SK-N-SH (cell line): ENCODE data around the gene TXNRD2. TPM values are rescaled to one million over a fixed set of nuclear protein-coding genes. Genes with fewer than 3 reads are reported as not detected.
A peak's percentile ranks its signal among the peaks of the same experiment; 100 is the strongest.

Experiments used
- CTCF ChIA-PET: fragments of 300-600, 350-600 bp; formaldehyde crosslinking; extraction: SDS; loops from one replicate; lab custom pipeline; 2021; lab: Yijun Ruan, JAX
- POLR2A ChIA-PET: fragments of 350-600 bp; sonication (Branson Sonifier 250); formaldehyde crosslinking; extraction: SDS; loops from one replicate; lab custom pipeline; 2020; ENCODE audit warnings: antibody characterized with exemption, inconsistent platforms; lab: Yijun Ruan, JAX
- DNase-seq: peaks from one replicate; pipeline ENCODE4 v3.0.0; 2012
- H2AFZ ChIP-seq: fragments of 200-600 bp; sonication (generic); 2 replicates; pipeline ENCODE4 v1.8.1; 2016; ENCODE audit warnings: antibody characterized with exemption, mild to moderate bottlenecking, low read depth
- H3F3A ChIP-seq: fragments of 200-600 bp; sonication (generic); replicated peaks from 2 replicates; pipeline ENCODE3; 2016; ENCODE audit warnings: antibody characterized with exemption, mild to moderate bottlenecking; ENCODE audit not compliant: insufficient read depth
- H3K27ac ChIP-seq, 2 experiments: fragments of 200-500 bp in 1 of 2; fragments of 200-600 bp in 1 of 2; sonication (Bioruptor generic) in 1 of 2; sonication (generic), shearing (Covaris generic) in 1 of 2; 2 replicates each; pipeline versions ENCODE4 v1.5.1 to v1.6.1; 2014 to 2016; ENCODE audit warnings: low read depth in 2 of 2, inconsistent platforms in 1 of 2, low read length in 1 of 2, mild to moderate bottlenecking in 1 of 2, mixed read lengths in 1 of 2
- H3K27me3 ChIP-seq: fragments of 200-600 bp; sonication (generic), shearing (Covaris generic); 2 replicates; pipeline ENCODE4 v1.6.1; 2016; ENCODE audit warnings: mixed run types; ENCODE audit not compliant: insufficient read depth
- H3K36me3 ChIP-seq, 2 experiments: fragments of 200-500 bp in 1 of 2; fragments of 200-600 bp in 1 of 2; sonication (Bioruptor generic) in 1 of 2; sonication (generic) in 1 of 2; replicated peaks in 1 of 2; 2 replicates each; pipeline versions ENCODE3 to v1.5.1; 2014 to 2016; ENCODE audit warnings: low read length in 1 of 2, mild to moderate bottlenecking in 1 of 2; ENCODE audit not compliant: insufficient read depth in 2 of 2, control insufficient read depth in 1 of 2
- H3K4me1 ChIP-seq, 2 experiments: fragments of 200-500 bp in 1 of 2; fragments of 200-600 bp in 1 of 2; sonication (Bioruptor generic) in 1 of 2; sonication (generic), shearing (Covaris generic) in 1 of 2; 2 replicates each; pipeline versions ENCODE4 v1.5.1 to v1.6.1; 2014 to 2016; ENCODE audit warnings: low read depth in 1 of 2, low read length in 1 of 2, mixed run types in 1 of 2; ENCODE audit not compliant: insufficient read depth in 2 of 2, control insufficient read depth in 1 of 2
- H3K4me2 ChIP-seq: fragments of 200-600 bp; sonication (generic), shearing (Covaris generic); 2 replicates; pipeline ENCODE4 v1.6.1; 2017; ENCODE audit warnings: mixed run types
- H3K4me3 ChIP-seq, 2 experiments: fragments of 200-500 bp in 1 of 2; fragments of 200-600 bp in 1 of 2; sonication (Bioruptor generic) in 1 of 2; sonication (generic), shearing (Covaris generic) in 1 of 2; 2 replicates each; pipeline versions ENCODE4 v1.5.1 to v1.8.1; 2014 to 2016; ENCODE audit warnings: low read depth in 2 of 2, inconsistent platforms in 1 of 2, low read length in 1 of 2, mild to moderate bottlenecking in 1 of 2, mixed read lengths in 1 of 2, moderate library complexity in 1 of 2
- H3K79me2 ChIP-seq: fragments of 200-600 bp; sonication (generic); 2 replicates; pipeline ENCODE4 v1.8.1; 2017; ENCODE audit warnings: mild to moderate bottlenecking; ENCODE audit not compliant: insufficient read depth
- H3K9ac ChIP-seq: fragments of 200-600 bp; sonication (generic); 2 replicates; pipeline ENCODE4 v1.6.1; 2017; ENCODE audit warnings: mixed run types
- H3K9me2 ChIP-seq: fragments of 200-600 bp; sonication (generic); 2 replicates; pipeline ENCODE4 v1.6.1; 2017; ENCODE audit warnings: mixed run types
- H3K9me3 ChIP-seq: fragments of 200-600 bp; sonication (generic); 2 replicates; pipeline ENCODE4 v1.6.1; 2017; ENCODE audit warnings: mixed run types, mild to moderate bottlenecking, moderate library complexity
- H4K20me1 ChIP-seq: fragments of 200-600 bp; sonication (generic); 2 replicates; pipeline ENCODE4 v1.6.1; 2017; ENCODE audit warnings: mild to moderate bottlenecking, mixed run types; ENCODE audit not compliant: insufficient read depth
- EZH2phosphoT487 ChIP-seq: fragments of 200-600 bp; sonication (generic); IDR thresholded peaks from 2 replicates; pipeline ENCODE4 v1.6.1; 2017; ENCODE audit warnings: low read depth, mixed run types, mild to moderate bottlenecking, antibody characterized with exemption, moderate library complexity, borderline replicate concordance
- FOSL2 ChIP-seq: IDR thresholded peaks from 2 replicates; pipeline ENCODE4 v1.4.0; 2012; ENCODE audit warnings: low read depth, mild to moderate bottlenecking, moderate library complexity, borderline replicate concordance
- GABPA ChIP-seq: IDR thresholded peaks from 2 replicates; pipeline ENCODE4 v1.4.0; 2012; ENCODE audit warnings: low read depth, mild to moderate bottlenecking
- JUND ChIP-seq: IDR thresholded peaks from 2 replicates; pipeline ENCODE4 v1.4.0; 2012
- NFIC ChIP-seq: IDR thresholded peaks from 2 replicates; pipeline ENCODE4 v1.4.0; 2012; ENCODE audit warnings: borderline replicate concordance
- PBX3 ChIP-seq: IDR thresholded peaks from 2 replicates; pipeline ENCODE4; 2012
- SIN3A ChIP-seq: IDR thresholded peaks from 2 replicates; pipeline ENCODE4 v1.6.1; 2012; ENCODE audit warnings: low read depth, mild to moderate bottlenecking, low read length, moderate library complexity, borderline replicate concordance
- WGBS: methylation state at CpG from one replicate; pipeline ENCODE4 v1.1.6; 2017; ENCODE audit warnings: low lambda C conversion rate; 5-methylcytosine and 5-hydroxymethylcytosine counted together
- polyA plus RNA-seq, 3 experiments: library from polyadenylated mRNA; depleted of rRNA; stranded (reverse); fragments of >200 nt; gene quantifications; 2 replicates each; pipeline ENCODE4 v1.2.3, GENCODE V29; 2012
- TF ChIP-seq, protein P1 (sequence below): IDR thresholded peaks from 2 replicates; pipeline ENCODE4 v1.4.0; 2012; ENCODE audit warnings: low read depth, borderline replicate concordance

Gene TXNRD2
- polyA plus RNA-seq, 1 of the 3 experiments (the other 2 are of a cell fraction), result 34.7 TPM

DNA sequence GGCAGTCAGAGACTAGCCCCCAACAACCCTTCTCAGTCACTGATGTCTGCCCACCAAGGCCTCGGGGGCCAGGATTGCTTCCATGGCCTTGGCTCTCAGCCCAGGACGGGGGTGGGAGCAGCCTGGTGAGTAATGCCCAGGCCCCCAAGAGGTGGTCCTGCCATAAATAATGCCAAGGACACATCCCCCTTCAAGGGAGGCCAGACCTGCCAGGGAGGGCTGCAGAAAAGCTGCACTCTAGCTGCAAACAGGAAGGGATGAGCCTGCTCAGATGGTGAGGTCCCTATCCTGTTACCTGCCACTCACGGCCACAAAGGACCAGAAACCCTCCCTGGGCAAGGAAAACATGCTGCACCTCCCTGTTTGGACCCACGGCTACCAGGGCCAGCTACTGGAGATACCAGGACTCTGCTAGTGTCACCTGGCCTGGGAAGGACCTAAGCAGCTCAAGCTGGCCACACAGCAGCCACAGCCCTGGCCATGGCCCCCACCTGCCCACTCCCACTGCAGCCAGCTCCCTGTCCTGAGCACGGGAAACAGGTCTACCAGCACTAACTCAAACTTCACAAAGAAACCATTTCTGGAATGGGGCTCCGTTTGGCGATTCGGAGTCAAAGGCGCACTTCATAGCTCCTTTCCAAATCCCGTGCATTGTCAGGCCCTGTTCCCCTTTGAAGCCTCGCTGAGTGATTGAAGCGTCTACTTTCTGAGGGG, 99.1 kb downstream of the TXNRD2 start:
- 83% methylated on average over 10 of the region's 12 CpGs for WGBS
- H3K9me2 ChIP-seq, result no peaks in the 10 kb centered on the region
- H3K27me3 ChIP-seq, result no peaks in the 10 kb centered on the region
- no peaks in the 10 kb centered on the region for H4K20me1 ChIP-seq
- H3K9me3 ChIP-seq, result no peaks in the 10 kb centered on the region
- H3K9ac ChIP-seq, result no peak overlapping the region
- CTCF ChIA-PET, result interaction anchor here (0.6 to 1.7 kb wide), 9 partner anchors 10 to 237 kb away, joined by 3 to 5 read pairs (median 3); partner anchors contain the start of genes GNB1L and RTL10
- peak overlapping the region; percentile 23; the same call in 1 of the 2 replicates for H3K4me2 ChIP-seq
- H3K4me3 ChIP-seq, result no peak overlapping the region
- no peak for TF ChIP-seq JUND
- 0 out of 2 replicates have a peak, but pooled peaks have one; percentile 14 for TF ChIP-seq PBX3
- peak; percentile 26; the same call in 1 of the 2 replicates for TF ChIP-seq NFIC
- TF ChIP-seq GABPA, result no peak
- TF ChIP-seq, all 33 proteins: peak for 2
- peaks cover 25% of the 10 kb centered on the region for H3F3A ChIP-seq
- peak overlapping the region in 1 of 2 experiments; percentile 23; a peak in 1 of 4 replicates for H3K27ac ChIP-seq
- H3K4me1 ChIP-seq, result peaks cover 26 to 44% of the 10 kb centered on the region in 2 experiments; a peak in 3 of 4 replicates
- peak; percentile 60 for DNase-seq
- POLR2A ChIA-PET, result no interaction called here
- peaks cover 0 to 9% of the 10 kb centered on the region in 2 experiments for H3K36me3 ChIP-seq
- no peak overlapping the region for H2AFZ ChIP-seq
- peaks cover 26% of the 10 kb centered on the region; the same call in 1 of the 2 replicates for H3K79me2 ChIP-seq

- Histone ChIP-seq H3K4me3 (no peak overlapping the region), H3K9me2 (no peaks in the 10 kb centered on the region), H3K27me3 (no peaks in the 10 kb centered on the region), H3K79me2 (peaks cover 19% of the 10 kb centered on the region; the same call in 1 of the 2 replicates), H3K4me1 (peaks cover 26 to 44% of the 10 kb centered on the region in 2 experiments; a peak in 3 of 4 replicates), H4K20me1 (no peaks in the 10 kb centered on the region), H3K27ac (0 out of 4 replicates have a peak overlapping the region, but pooled peaks of 1 of the 2 experiments have one; percentile 4), H3K4me2 (peak overlapping the region; percentile 23; the same call in 1 of the 2 replicates), H3K9me3 (no peaks in the 10 kb centered on the region), H3F3A (peaks cover 25% of the 10 kb centered on the region), H3K36me3 (peaks cover 0 to 2% of the 10 kb centered on the region in 2 experiments), H3K9ac (no peak overlapping the region), H2AFZ (no peak overlapping the region)
- WGBS, result 82% methylated on average over 6 of the region's 8 CpGs
- ChIA-PET POLR2A (interaction anchor here (0.9 kb wide), 1 partner anchor 9 kb away, joined by 3 read pairs; no protein-coding TSS in a partner anchor), CTCF (interaction anchor here (0.6 to 1.7 kb wide), 7 partner anchors 9 to 237 kb away, joined by 3 to 5 read pairs (median 3); partner anchors contain the start of genes GNB1L and RTL10)
- DNase-seq, result no peak
- TF ChIP-seq FOSL2, result no peak
- no peak for TF ChIP-seq PBX3
- TF ChIP-seq SIN3A, result no peak
- TF ChIP-seq, protein P1, sequence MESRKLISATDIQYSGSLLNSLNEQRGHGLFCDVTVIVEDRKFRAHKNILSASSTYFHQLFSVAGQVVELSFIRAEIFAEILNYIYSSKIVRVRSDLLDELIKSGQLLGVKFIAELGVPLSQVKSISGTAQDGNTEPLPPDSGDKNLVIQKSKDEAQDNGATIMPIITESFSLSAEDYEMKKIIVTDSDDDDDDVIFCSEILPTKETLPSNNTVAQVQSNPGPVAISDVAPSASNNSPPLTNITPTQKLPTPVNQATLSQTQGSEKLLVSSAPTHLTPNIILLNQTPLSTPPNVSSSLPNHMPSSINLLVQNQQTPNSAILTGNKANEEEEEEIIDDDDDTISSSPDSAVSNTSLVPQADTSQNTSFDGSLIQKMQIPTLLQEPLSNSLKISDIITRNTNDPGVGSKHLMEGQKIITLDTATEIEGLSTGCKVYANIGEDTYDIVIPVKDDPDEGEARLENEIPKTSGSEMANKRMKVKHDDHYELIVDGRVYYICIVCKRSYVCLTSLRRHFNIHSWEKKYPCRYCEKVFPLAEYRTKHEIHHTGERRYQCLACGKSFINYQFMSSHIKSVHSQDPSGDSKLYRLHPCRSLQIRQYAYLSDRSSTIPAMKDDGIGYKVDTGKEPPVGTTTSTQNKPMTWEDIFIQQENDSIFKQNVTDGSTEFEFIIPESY, result no peak
- no peak for TF ChIP-seq EZH2phosphoT487
- no peak for TF ChIP-seq JUND
Observed at GRCh38 chr22:19841641-19842392, 99.8 kb downstream of the TXNRD2 start.
